IMR-90 (cell line): Measurements from ENCODE around the gene ZCCHC14. TPM values are rescaled to one million over a fixed set of nuclear protein-coding genes. Genes with fewer than 3 reads are reported as not detected.
A peak's percentile ranks its signal among the peaks of the same experiment; 100 is the strongest.

Experiments
- ATAC-seq: fragments of 200-7000 bp; cut with Tn5 transposase; 2 replicates; pipeline ENCODE4 v1.9.1; 2020; ENCODE audit warnings: low read depth, mild to moderate bottlenecking, moderate library complexity
- BruUV-seq: library from RNA; stranded (reverse); fragments of 400-500 nt; replicated peaks from 2 replicates; lab custom pipeline; 2021; lab: Mats Ljungman, UMichigan
- CTCF ChIA-PET: fragments of 300-600 bp; formaldehyde crosslinking; extraction: SDS; loops from one replicate; lab custom pipeline; 2021; ENCODE audit warnings: antibody characterized with exemption; lab: Yijun Ruan, JAX
- POLR2A ChIA-PET: fragments of 300-600 bp; sonication (Branson Sonifier 250); formaldehyde crosslinking; loops from one replicate; lab custom pipeline; 2022; ENCODE audit warnings: antibody characterized with exemption; ENCODE audit not compliant: unreplicated experiment; lab: Charles Lee
- DNase-seq: peaks from one replicate; pipeline ENCODE4 v3.0.0; 2013
- H2AFZ ChIP-seq: replicated peaks from 2 replicates; pipeline ENCODE3; 2013; ENCODE audit warnings: low read length, mild to moderate bottlenecking; ENCODE audit not compliant: poor library complexity
- H2AK5ac ChIP-seq: 2 replicates; pipeline ENCODE4 v1.6.1; 2013; ENCODE audit warnings: low read depth, low read length, inconsistent platforms
- H2AK9ac ChIP-seq: replicated peaks from 2 replicates; pipeline ENCODE3; 2013; ENCODE audit warnings: mild to moderate bottlenecking, low read depth, low read length, moderate library complexity; ENCODE audit not compliant: poor library complexity
- H2BK120ac ChIP-seq: 2 replicates; pipeline ENCODE4 v1.6.1; 2013; ENCODE audit warnings: low read depth, low read length, inconsistent platforms
- H2BK15ac ChIP-seq: 3 replicates; pipeline ENCODE4 v1.6.1; 2013; ENCODE audit warnings: low read depth, low read length, inconsistent platforms
- H2BK20ac ChIP-seq: 2 replicates; pipeline ENCODE4 v1.6.1; 2013; ENCODE audit warnings: low read depth, mild to moderate bottlenecking, inconsistent platforms, low read length, moderate library complexity
- H2BK5ac ChIP-seq: 2 replicates; pipeline ENCODE4 v1.6.1; 2013; ENCODE audit warnings: mild to moderate bottlenecking, low read depth, low read length, inconsistent platforms; ENCODE audit not compliant: poor library complexity, severe bottlenecking
- H3K14ac ChIP-seq: replicated peaks from 2 replicates; pipeline ENCODE4 v1.6.1; 2013; ENCODE audit warnings: low read depth, low read length, inconsistent platforms
- H3K18ac ChIP-seq: 2 replicates; pipeline ENCODE4 v1.6.1; 2013; ENCODE audit warnings: low read depth, low read length, control low read depth
- H3K23ac ChIP-seq: 2 replicates; pipeline ENCODE4 v1.6.1; 2013; ENCODE audit warnings: low read depth, low read length, inconsistent platforms
- H3K27ac ChIP-seq: 2 replicates; pipeline ENCODE4 v1.5.1; 2013; ENCODE audit warnings: mild to moderate bottlenecking, control low read depth, low read length; ENCODE audit not compliant: insufficient read depth
- H3K27me3 ChIP-seq: 2 replicates; pipeline ENCODE4 v1.6.1; 2013; ENCODE audit warnings: low read length; ENCODE audit not compliant: control insufficient read depth, insufficient read depth
- H3K36me3 ChIP-seq: 2 replicates; pipeline ENCODE4 v1.6.1; 2013; ENCODE audit warnings: low read length, mixed read lengths; ENCODE audit not compliant: control insufficient read depth, insufficient read depth
- H3K4ac ChIP-seq: 2 replicates; pipeline ENCODE4 v1.6.1; 2013; ENCODE audit warnings: low read depth, low read length, inconsistent platforms
- H3K4me1 ChIP-seq: 2 replicates; pipeline ENCODE4 v1.6.1; 2013; ENCODE audit warnings: low read length, mixed read lengths; ENCODE audit not compliant: control insufficient read depth, insufficient read depth
- H3K4me2 ChIP-seq: 2 replicates; pipeline ENCODE4 v1.6.1; 2013; ENCODE audit warnings: low read depth, mild to moderate bottlenecking, control low read depth, low read length, moderate library complexity
- H3K4me3 ChIP-seq: 2 replicates; pipeline ENCODE4 v1.5.1; 2013; ENCODE audit warnings: low read depth, mild to moderate bottlenecking, control low read depth, low read length, moderate library complexity; ENCODE audit not compliant: insufficient read depth
- H3K56ac ChIP-seq: 2 replicates; pipeline ENCODE4 v1.6.1; 2013; ENCODE audit warnings: low read length, inconsistent platforms; ENCODE audit not compliant: insufficient read depth; ENCODE audit errors: extremely low read depth
- H3K79me1 ChIP-seq, 2 experiments: 2 replicates each; pipeline ENCODE4 v1.6.1; 2013; ENCODE audit warnings: low read length in 2 of 2, inconsistent platforms in 1 of 2, low read depth in 1 of 2
- H3K9ac ChIP-seq: 2 replicates; pipeline ENCODE4 v1.6.1; 2013; ENCODE audit warnings: low read depth, low read length, control low read depth
- H3K9me1 ChIP-seq: 2 replicates; pipeline ENCODE4 v1.6.1; 2013; ENCODE audit warnings: low read length, inconsistent platforms; ENCODE audit not compliant: insufficient read depth
- H3K9me3 ChIP-seq: 2 replicates; pipeline ENCODE4 v1.6.1; 2013; ENCODE audit warnings: low read length; ENCODE audit not compliant: control insufficient read depth, insufficient read depth
- H4K20me1 ChIP-seq: 2 replicates; pipeline ENCODE4 v1.6.1; 2013; ENCODE audit warnings: low read length, inconsistent platforms; ENCODE audit not compliant: insufficient read depth
- H4K5ac ChIP-seq: 2 replicates; pipeline ENCODE4 v1.6.1; 2013; ENCODE audit warnings: mild to moderate bottlenecking, low read depth, low read length, control low read depth
- H4K8ac ChIP-seq, 2 experiments: 2 replicates each; pipeline ENCODE4 v1.6.1; 2013; ENCODE audit warnings: low read depth in 2 of 2, low read length in 2 of 2, control low read depth in 1 of 2, inconsistent platforms in 1 of 2
- H4K91ac ChIP-seq: 2 replicates; pipeline ENCODE4 v1.6.1; 2013; ENCODE audit warnings: low read depth, low read length, inconsistent platforms; ENCODE audit not compliant: insufficient read depth
- BHLHE40 ChIP-seq: fragments of 150-350 bp; IDR thresholded peaks from 2 replicates; pipeline ENCODE4 v1.6.1; 2016; ENCODE audit warnings: mild to moderate bottlenecking, low read depth, low read length
- ELK1 ChIP-seq: fragments of 150-350 bp; IDR thresholded peaks from 2 replicates; pipeline ENCODE4 v1.6.1; 2016; ENCODE audit warnings: low read depth, mild to moderate bottlenecking, low read length, moderate library complexity, borderline replicate concordance
- FOS ChIP-seq: fragments of 150-350 bp; IDR thresholded peaks from 2 replicates; pipeline ENCODE4 v1.6.1; 2016; ENCODE audit warnings: low read depth, low read length
- WGBS, 2 experiments: methylation state at CpG; one replicate each; pipeline versions ENCODE4 v1.1.5 to v1.1.7; 2013; ENCODE audit warnings: missing lambda C conversion rate in 2 of 2; ENCODE audit not compliant: insufficient read length in 1 of 2; ENCODE audit errors: extremely low coverage in 2 of 2; 5-methylcytosine and 5-hydroxymethylcytosine counted together
- dilution Hi-C: fragments of 300-500 bp; cut with HindIII; formaldehyde crosslinking; loops from one replicate; pipeline ENCODE4 v1.14.3; 2018; ENCODE audit warnings: low sequenced_read_pairs; ENCODE audit not compliant: unreplicated experiment
- in situ Hi-C: fragments of 300-500 bp; cut with MboI; formaldehyde crosslinking; loops from 3 replicates; pipeline ENCODE4 v1.14.3; 2019; ENCODE audit warnings: low sequenced_read_pairs, inconsistent platforms, mixed read lengths
- intact Hi-C: fragments of 100-400 bp; cut with micrococcal nuclease; formaldehyde crosslinking; loops from 2 replicates; pipeline ENCODE4 v1.10.0; 2022
- polyA plus RNA-seq, 3 experiments: library from polyadenylated mRNA; depleted of rRNA; stranded (reverse); fragments of >200 nt; gene quantifications; 2 replicates each; pipeline ENCODE4 v1.2.3, GENCODE V29; 2012; ENCODE audit warnings: low replicate concordance in 1 of 3
- total RNA-seq: library from RNA; depleted of rRNA; stranded (reverse); fragments of >200 nt; gene quantifications from 2 replicates; pipeline ENCODE4 v1.2.3, GENCODE V29; 2012

Gene ZCCHC14
- total and polyA plus RNA-seq, 2 of the 4 experiments (the other 2 are of a cell fraction) = 2.5 to 5.3 TPM

GRCh38 chr16:87375426-87376135, 117.2 kb downstream of the ZCCHC14 start:
- no peak overlapping the region for H4K8ac ChIP-seq
- H3K9ac ChIP-seq = no peak overlapping the region
- no peak overlapping the region for H3K23ac ChIP-seq
- DNase-seq (peak; percentile 55), ATAC-seq (peak; percentile 74)
- H3K9me1 ChIP-seq = peaks cover 15% of the 10 kb centered on the region; the same call in 1 of the 2 replicates
- H3K14ac ChIP-seq = no peak overlapping the region
- 70% methylated on average over 2 of the region's 9 CpGs; no CpG with 5 or more reads in 1 of the 2 experiments for WGBS, 2 experiments
- no peak overlapping the region for H3K4ac ChIP-seq
- in situ Hi-C loops = no loop called here
- H3K18ac ChIP-seq = no peak overlapping the region
- H4K20me1 ChIP-seq = peaks cover 61% of the 10 kb centered on the region
- no peak overlapping the region for H3K56ac ChIP-seq
- no TSS peak for BruUV-seq
- H3K4me1 ChIP-seq = peaks cover 10% of the 10 kb centered on the region
- H3K4me3 ChIP-seq = no peak overlapping the region
- H4K5ac ChIP-seq = no peak overlapping the region
- H2AK9ac ChIP-seq = no peak overlapping the region
- H2BK15ac ChIP-seq = no peak overlapping the region
- no peaks in the 10 kb centered on the region for H3K9me3 ChIP-seq
- no peaks in the 10 kb centered on the region for H3K27me3 ChIP-seq
- H3K36me3 ChIP-seq = no peaks in the 10 kb centered on the region
- no peak overlapping the region for H2AK5ac ChIP-seq
- no peak overlapping the region for H2BK120ac ChIP-seq
- TF ChIP-seq ELK1 (no peak), FOS (0 out of 2 replicates have a peak, but pooled peaks have one; percentile 21), BHLHE40 (peak; percentile 78)
- peaks cover 34 to 73% of the 10 kb centered on the region in 2 experiments for H3K79me1 ChIP-seq
- intact Hi-C loops = no loop called here
- H3K27ac ChIP-seq = no peak overlapping the region
- ChIA-PET CTCF (interaction anchor here (0.6 kb wide), 1 partner anchor 396 kb away, joined by 4 read pairs; no protein-coding TSS in a partner anchor), POLR2A (interaction anchor here (0.7 kb wide), 1 partner anchor 150 kb away, joined by 3 read pairs; no protein-coding TSS in a partner anchor)
- no peak overlapping the region for H2BK5ac ChIP-seq
- H3K4me2 ChIP-seq = peak overlapping the region; percentile 34; the same call in 1 of the 2 replicates
- dilution Hi-C loops = no loop called here
- no peak overlapping the region for H4K91ac ChIP-seq
- H2AFZ ChIP-seq = no peak overlapping the region
- no peak overlapping the region for H2BK20ac ChIP-seq
